Neural cell (in vitro differentiated cells): ENCODE measurements around the gene LRRC74A.

ENCODE experiments used
- CTCF ChIP-seq: fragments of 450-650 bp; IDR thresholded peaks from 2 replicates; pipeline ENCODE4 v1.5.1; 2014; ENCODE audit warnings: antibody characterized with exemption, mild to moderate bottlenecking, moderate library complexity; ENCODE audit not compliant: poor library complexity, severe bottlenecking
- EP300 ChIP-seq: fragments of 450-650 bp; conservative IDR thresholded peaks from 2 replicates; pipeline ENCODE4 v1.6.1; 2014; ENCODE audit warnings: antibody characterized with exemption, mild to moderate bottlenecking, moderate library complexity; ENCODE audit not compliant: poor library complexity, severe bottlenecking
- POLR2AphosphoS5 ChIP-seq: IDR thresholded peaks from 2 replicates; pipeline ENCODE4 v1.6.1; 2012
- RAD21 ChIP-seq: fragments of 450-650 bp; conservative IDR thresholded peaks from 2 replicates; pipeline ENCODE4 v1.6.1; 2014; ENCODE audit warnings: antibody characterized with exemption, mild to moderate bottlenecking, moderate library complexity
- SMC3 ChIP-seq: fragments of 450-650 bp; conservative IDR thresholded peaks from 2 replicates; pipeline ENCODE4 v1.6.1; 2014; ENCODE audit warnings: antibody characterized with exemption, mild to moderate bottlenecking, moderate library complexity; ENCODE audit not compliant: poor library complexity

GRCh38 chr14:76782885-76783566, 43.2 kb upstream of the LRRC74A start:
- TF ChIP-seq POLR2AphosphoS5 (no peak), CTCF (no peak), RAD21 (no peak), EP300 (no peak), SMC3 (no peak)
